Liver (tissue), 3 donors: Measurements from ENCODE around the gene PKP1.

Experiments used
- ATF3 ChIP-seq: IDR thresholded peaks from 2 replicates; pipeline ENCODE4 v1.6.1; 2016; ENCODE audit warnings: antibody characterized with exemption
- CTCF ChIP-seq: fragments of 150-350 bp; IDR thresholded peaks from 2 replicates; pipeline ENCODE4 v1.5.1; 2017; ENCODE audit warnings: improper control_type of control experiment, low read depth, low read length; ENCODE audit not compliant: missing input control
- EGR1 ChIP-seq, 2 donors: IDR thresholded peaks; 2 replicates each; pipeline ENCODE4 v1.6.1; 2016 to 2018; ENCODE audit warnings: antibody characterized with exemption in 2 of 2, low read depth in 2 of 2
- GABPA ChIP-seq, 2 donors: IDR thresholded peaks in 1 of 2; conservative IDR thresholded peaks in 1 of 2; 2 replicates each; pipeline ENCODE4 v1.6.1; 2016; ENCODE audit warnings: antibody characterized with exemption in 2 of 2, mild to moderate bottlenecking in 1 of 2, moderate library complexity in 1 of 2
- JUND ChIP-seq, 2 donors: IDR thresholded peaks; 2 replicates each; pipeline ENCODE4 v1.6.1; 2016; ENCODE audit warnings: antibody characterized with exemption in 2 of 2
- RXRA ChIP-seq, 2 donors: IDR thresholded peaks; 2 replicates each; pipeline ENCODE4 v1.6.1; 2017 to 2018; ENCODE audit warnings: antibody characterized with exemption in 2 of 2, mild to moderate bottlenecking in 1 of 2
- TAF1 ChIP-seq: conservative IDR thresholded peaks from 2 replicates; pipeline ENCODE4 v1.6.1; 2016; ENCODE audit warnings: antibody characterized with exemption, mild to moderate bottlenecking
- YY1 ChIP-seq: IDR thresholded peaks from 2 replicates; pipeline ENCODE4 v1.6.1; 2016; ENCODE audit warnings: antibody characterized with exemption, mild to moderate bottlenecking
- TF ChIP-seq, protein P1 (sequence below): IDR thresholded peaks from 2 replicates; pipeline ENCODE4 v1.6.1; 2016; ENCODE audit warnings: antibody characterized with exemption, mild to moderate bottlenecking
- TF ChIP-seq, protein P2 (sequence below): IDR thresholded peaks from 2 replicates; pipeline ENCODE4 v1.6.1; 2016; ENCODE audit warnings: antibody characterized with exemption
- donor health status: healthy.
- donor health status: healthy.

DNA sequence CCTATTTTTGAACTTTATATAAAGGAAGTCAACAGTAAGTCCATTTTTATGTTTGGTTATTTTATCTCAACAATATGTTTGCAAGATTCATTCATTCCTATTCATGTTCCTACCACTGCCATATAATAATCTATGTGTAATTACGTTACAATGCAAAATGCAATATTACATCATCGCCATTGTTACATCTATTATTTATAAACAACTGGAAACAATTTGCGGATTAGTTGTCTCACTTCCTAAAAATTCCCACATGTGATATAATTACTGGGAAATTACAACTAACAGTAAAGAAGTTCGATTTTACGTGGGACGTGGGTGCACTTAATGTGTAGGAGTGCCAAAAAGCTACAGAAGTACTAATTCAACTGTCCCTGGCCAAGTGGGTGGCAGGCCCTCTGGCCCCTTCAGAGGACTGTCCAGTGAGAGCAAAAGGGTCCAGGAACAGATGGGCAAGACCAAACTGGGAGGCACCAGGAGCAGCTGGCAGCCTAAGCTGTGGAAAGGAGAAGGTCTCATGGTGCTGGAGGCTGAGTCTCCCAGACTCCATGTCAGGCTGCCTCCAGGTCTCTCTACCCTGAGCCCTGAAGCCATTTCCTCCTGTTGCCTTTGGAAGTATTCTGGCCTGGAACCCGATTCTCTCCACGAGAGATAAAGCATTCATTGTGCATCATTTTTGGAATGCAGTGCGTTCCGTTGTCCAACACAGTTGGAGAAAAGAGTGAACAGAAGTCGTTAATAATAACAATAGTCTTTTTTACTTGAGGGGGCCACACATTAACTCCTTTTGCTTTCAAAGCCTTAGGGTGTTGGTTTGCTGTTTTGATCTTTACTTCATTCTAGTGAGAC lies 51.2 kb downstream of the PKP1 start:
- TF ChIP-seq ATF3 (no peak), CTCF (no peak), EGR1 (IDR thresholded peaks at IDR 0.05; ENCODE audit: low read depth in 2 of 2) (no peak), GABPA (IDR thresholded peaks at IDR 0.05 in 1 of 2, conservative IDR thresholded peaks at IDR 0.05 in 1 of 2) (no peak), YY1 (no peak), RXRA (IDR thresholded peaks at IDR 0.05) (no peak), JUND (IDR thresholded peaks at IDR 0.05) (no peak), TAF1 (no peak)
- TF ChIP-seq, protein P1, sequence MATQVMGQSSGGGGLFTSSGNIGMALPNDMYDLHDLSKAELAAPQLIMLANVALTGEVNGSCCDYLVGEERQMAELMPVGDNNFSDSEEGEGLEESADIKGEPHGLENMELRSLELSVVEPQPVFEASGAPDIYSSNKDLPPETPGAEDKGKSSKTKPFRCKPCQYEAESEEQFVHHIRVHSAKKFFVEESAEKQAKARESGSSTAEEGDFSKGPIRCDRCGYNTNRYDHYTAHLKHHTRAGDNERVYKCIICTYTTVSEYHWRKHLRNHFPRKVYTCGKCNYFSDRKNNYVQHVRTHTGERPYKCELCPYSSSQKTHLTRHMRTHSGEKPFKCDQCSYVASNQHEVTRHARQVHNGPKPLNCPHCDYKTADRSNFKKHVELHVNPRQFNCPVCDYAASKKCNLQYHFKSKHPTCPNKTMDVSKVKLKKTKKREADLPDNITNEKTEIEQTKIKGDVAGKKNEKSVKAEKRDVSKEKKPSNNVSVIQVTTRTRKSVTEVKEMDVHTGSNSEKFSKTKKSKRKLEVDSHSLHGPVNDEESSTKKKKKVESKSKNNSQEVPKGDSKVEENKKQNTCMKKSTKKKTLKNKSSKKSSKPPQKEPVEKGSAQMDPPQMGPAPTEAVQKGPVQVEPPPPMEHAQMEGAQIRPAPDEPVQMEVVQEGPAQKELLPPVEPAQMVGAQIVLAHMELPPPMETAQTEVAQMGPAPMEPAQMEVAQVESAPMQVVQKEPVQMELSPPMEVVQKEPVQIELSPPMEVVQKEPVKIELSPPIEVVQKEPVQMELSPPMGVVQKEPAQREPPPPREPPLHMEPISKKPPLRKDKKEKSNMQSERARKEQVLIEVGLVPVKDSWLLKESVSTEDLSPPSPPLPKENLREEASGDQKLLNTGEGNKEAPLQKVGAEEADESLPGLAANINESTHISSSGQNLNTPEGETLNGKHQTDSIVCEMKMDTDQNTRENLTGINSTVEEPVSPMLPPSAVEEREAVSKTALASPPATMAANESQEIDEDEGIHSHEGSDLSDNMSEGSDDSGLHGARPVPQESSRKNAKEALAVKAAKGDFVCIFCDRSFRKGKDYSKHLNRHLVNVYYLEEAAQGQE = no peak
- TF ChIP-seq, protein P2, sequence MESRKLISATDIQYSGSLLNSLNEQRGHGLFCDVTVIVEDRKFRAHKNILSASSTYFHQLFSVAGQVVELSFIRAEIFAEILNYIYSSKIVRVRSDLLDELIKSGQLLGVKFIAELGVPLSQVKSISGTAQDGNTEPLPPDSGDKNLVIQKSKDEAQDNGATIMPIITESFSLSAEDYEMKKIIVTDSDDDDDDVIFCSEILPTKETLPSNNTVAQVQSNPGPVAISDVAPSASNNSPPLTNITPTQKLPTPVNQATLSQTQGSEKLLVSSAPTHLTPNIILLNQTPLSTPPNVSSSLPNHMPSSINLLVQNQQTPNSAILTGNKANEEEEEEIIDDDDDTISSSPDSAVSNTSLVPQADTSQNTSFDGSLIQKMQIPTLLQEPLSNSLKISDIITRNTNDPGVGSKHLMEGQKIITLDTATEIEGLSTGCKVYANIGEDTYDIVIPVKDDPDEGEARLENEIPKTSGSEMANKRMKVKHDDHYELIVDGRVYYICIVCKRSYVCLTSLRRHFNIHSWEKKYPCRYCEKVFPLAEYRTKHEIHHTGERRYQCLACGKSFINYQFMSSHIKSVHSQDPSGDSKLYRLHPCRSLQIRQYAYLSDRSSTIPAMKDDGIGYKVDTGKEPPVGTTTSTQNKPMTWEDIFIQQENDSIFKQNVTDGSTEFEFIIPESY = no peak
